Measurements from ENCODE around the gene ZGPAT. TPM values are rescaled to one million over a fixed set of nuclear protein-coding genes. Genes with fewer than 3 reads are reported as not detected.

ZGPAT gene
- total and polyA plus RNA-seq, 9 donors = 1.7 to 26.4 (median 18.9) TPM

- Histone ChIP-seq H3K36me3 (no peaks in the 10 kb centered on the region), H3K4me3 (no peak overlapping the region), H3K27me3 (no peaks in the 10 kb centered on the region), H3K9me3 (no peaks in the 10 kb centered on the region), H3K27ac (peak overlapping the region in 1 of 2 donors; percentile 14), H3K4me1 (ENCODE audit: insufficient read depth) (peaks cover 9% of the 10 kb centered on the region)
- intact Hi-C loops (cut with DNase I) = no loop called here
- TF ChIP-seq CTCF (IDR thresholded peaks at IDR 0.05) (no peak), POLR2A (IDR thresholded peaks at IDR 0.05) (no peak), EP300 (IDR thresholded peaks at IDR 0.05) (no peak)
- peak in 1 of 5 donors; percentile 47 for DNase-seq
- WGBS, 3 donors = 50 to 65% (median 55%) methylated on average over 25 of the region's 25 CpGs
These were observed 37.0 kb downstream of the ZGPAT start for GRCh38 chr20:63744574-63745423.

- TF ChIP-seq POLR2A (IDR thresholded peaks at IDR 0.05) (no peak), EP300 (IDR thresholded peaks at IDR 0.05) (no peak), CTCF (IDR thresholded peaks at IDR 0.05) (no peak)
- 54 to 69% (median 56%) methylated on average over 15 of the region's 15 CpGs for WGBS, 3 donors
- intact Hi-C loops (cut with DNase I) = no loop called here
- peaks cover 9% of the 10 kb centered on the region for H3K4me1 ChIP-seq (ENCODE audit: insufficient read depth)
- H3K9me3 ChIP-seq = no peaks in the 10 kb centered on the region
- no peaks in the 10 kb centered on the region for H3K36me3 ChIP-seq
- peak in 1 of 5 donors; percentile 41 for DNase-seq
- peak overlapping the region in 1 of 2 donors; percentile 14 for H3K27ac ChIP-seq
- no peaks in the 10 kb centered on the region for H3K27me3 ChIP-seq
- no peak overlapping the region for H3K4me3 ChIP-seq
These were observed 37.6 kb downstream of the ZGPAT start for GRCh38 chr20:63745424-63745805.

GRCh38 chr20:63745961-63746731, 38.3 kb downstream of the ZGPAT start:
- no peaks in the 10 kb centered on the region for H3K27me3 ChIP-seq
- no peaks in the 10 kb centered on the region for H3K9me3 ChIP-seq
- TF ChIP-seq POLR2A (IDR thresholded peaks at IDR 0.05) (no peak), CTCF (IDR thresholded peaks at IDR 0.05) (no peak), EP300 (IDR thresholded peaks at IDR 0.05) (no peak)
- H3K4me3 ChIP-seq = no peak overlapping the region
- peak in 2 of 5 donors; percentile 23 to 39 for DNase-seq
- peak overlapping the region in 1 of 2 donors; percentile 14 for H3K27ac ChIP-seq
- H3K4me1 ChIP-seq (ENCODE audit: insufficient read depth) = peaks cover 9% of the 10 kb centered on the region
- intact Hi-C loops (cut with DNase I) = no loop called here
- H3K36me3 ChIP-seq = no peaks in the 10 kb centered on the region
- WGBS, 3 donors = 74 to 83% (median 76%) methylated on average over 26 of the region's 26 CpGs

GRCh38 chr20:63746751-63747315, 39.0 kb downstream of the ZGPAT start:
- Histone ChIP-seq H3K27me3 (no peaks in the 10 kb centered on the region), H3K36me3 (no peaks in the 10 kb centered on the region), H3K27ac (no peak overlapping the region), H3K9me3 (no peaks in the 10 kb centered on the region), H3K4me3 (no peak overlapping the region), H3K4me1 (ENCODE audit: insufficient read depth) (peaks cover 3% of the 10 kb centered on the region)
- DNase-seq = peak in 3 of 5 donors; percentile 24 to 42 (median 34)
- TF ChIP-seq POLR2A (IDR thresholded peaks at IDR 0.05) (no peak), CTCF (IDR thresholded peaks at IDR 0.05) (no peak), EP300 (IDR thresholded peaks at IDR 0.05) (no peak)
- intact Hi-C loops (cut with DNase I) = no loop called here
- 87 to 91% (median 88%) methylated on average over 45 to 47 of the region's 47 CpGs for WGBS, 3 donors

Data from ovary (tissue), 9 donors.